ENCODE measurements around the gene CSF1R. TPM values are rescaled to one million over a fixed set of nuclear protein-coding genes. Genes with fewer than 3 reads are reported as not detected.

CSF1R gene
- total RNA-seq, 1 donor from 2014 or later = 16.9 TPM

GRCh38 chr5:150069672-150070627, 16.4 kb downstream of the CSF1R start:
- DNase-seq (ENCODE audit: low spot score) = no peak

- no peak for DNase-seq (ENCODE audit: low spot score)
These were observed 17.3 kb downstream of the CSF1R start for GRCh38 chr5:150068961-150069645.

- DNase-seq (ENCODE audit: low spot score) = no peak
These were observed 17.9 kb downstream of the CSF1R start for GRCh38 chr5:150068472-150068871.

GRCh38 chr5:150068071-150068470, 18.3 kb downstream of the CSF1R start:
- no peak for DNase-seq (ENCODE audit: low spot score)

GRCh38 chr5:150067405-150067960, 18.9 kb downstream of the CSF1R start:
- no peak for DNase-seq (ENCODE audit: low spot score)

- no peak for DNase-seq (ENCODE audit: low spot score)
These were observed 19.4 kb downstream of the CSF1R start for GRCh38 chr5:150066901-150067396.

GRCh38 chr5:150066436-150066835, 19.9 kb downstream of the CSF1R start:
- no peak for DNase-seq (ENCODE audit: low spot score)

GRCh38 chr5:150065886-150066285, 20.5 kb downstream of the CSF1R start:
- no peak for DNase-seq (ENCODE audit: low spot score)

- no peak for DNase-seq (ENCODE audit: low spot score)
These were observed 21.0 kb downstream of the CSF1R start for GRCh38 chr5:150065346-150065745.

GRCh38 chr5:150064681-150065220, 21.6 kb downstream of the CSF1R start:
- DNase-seq (ENCODE audit: low spot score) = no peak

- DNase-seq (ENCODE audit: low spot score) = no peak
These were observed 22.7 kb downstream of the CSF1R start for GRCh38 chr5:150063638-150064037.

GRCh38 chr5:150062216-150062922, 24.0 kb downstream of the CSF1R start:
- no peak for DNase-seq (ENCODE audit: low spot score)

GRCh38 chr5:150061538-150061995, 24.8 kb downstream of the CSF1R start:
- DNase-seq (ENCODE audit: low spot score) = no peak

- no peak for DNase-seq (ENCODE audit: low spot score)
These were observed 25.9 kb downstream of the CSF1R start for GRCh38 chr5:150060471-150060870.

GRCh38 chr5:150059623-150060022, 26.7 kb downstream of the CSF1R start:
- no peak for DNase-seq (ENCODE audit: low spot score)

- no peak for DNase-seq (ENCODE audit: low spot score)
These were observed 27.8 kb downstream of the CSF1R start for GRCh38 chr5:150058480-150059126.

- DNase-seq (ENCODE audit: low spot score) = no peak
These were observed 28.4 kb downstream of the CSF1R start for GRCh38 chr5:150057996-150058395.

GRCh38 chr5:150057511-150057910, 28.8 kb downstream of the CSF1R start:
- DNase-seq (ENCODE audit: low spot score) = no peak

- no peak for DNase-seq (ENCODE audit: low spot score)
These were observed 29.3 kb downstream of the CSF1R start for GRCh38 chr5:150057052-150057451.

GRCh38 chr5:150056075-150056443, 30.3 kb downstream of the CSF1R start:
- no peak for DNase-seq (ENCODE audit: low spot score)

All from ureter (tissue), 1 donor.